Thyroid gland (tissue), 4 donors: ENCODE data around the gene MRPL52.

Experiments used
- POLR2A ChIP-seq, 2 donors: fragments of 450-650 bp; IDR thresholded peaks; one replicate each; pipeline ENCODE4 v1.6.1; 2017; ENCODE audit warnings: antibody characterized with exemption in 2 of 2, mild to moderate bottlenecking in 2 of 2, moderate library complexity in 1 of 2
- TF ChIP-seq, protein P1 (sequence below), 6 experiments: fragments of 200-600 bp in 3 of 6; fragments of 450-650 bp in 3 of 6; sonication (generic) in 3 of 6; IDR thresholded peaks; one replicate each; pipeline ENCODE4 v1.5.1; 2016 to 2019; ENCODE audit warnings: antibody characterized with exemption in 6 of 6, mild to moderate bottlenecking in 2 of 6, inconsistent platforms in 1 of 6, moderate library complexity in 1 of 6

DNA sequence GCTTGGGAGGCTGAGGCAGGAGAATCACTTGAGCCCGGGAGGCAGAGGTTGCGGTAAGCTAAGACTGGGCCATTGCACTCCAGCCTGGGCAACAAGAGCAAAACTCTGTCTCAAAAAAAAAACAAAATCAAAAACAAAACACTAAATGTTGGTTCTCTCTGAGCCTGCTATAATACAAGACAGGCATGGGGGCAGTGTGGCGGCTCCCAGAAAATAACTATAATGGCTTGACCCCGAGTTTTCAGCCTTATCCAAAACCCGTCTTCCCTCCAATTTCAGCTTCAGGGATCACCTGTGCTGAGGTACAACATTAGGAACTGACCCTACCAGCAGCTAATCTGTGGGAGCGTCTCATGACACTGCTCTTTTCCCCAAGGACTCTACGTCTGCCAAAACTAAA is 15.3 kb upstream of the MRPL52 start:
- TF ChIP-seq, protein P1, sequence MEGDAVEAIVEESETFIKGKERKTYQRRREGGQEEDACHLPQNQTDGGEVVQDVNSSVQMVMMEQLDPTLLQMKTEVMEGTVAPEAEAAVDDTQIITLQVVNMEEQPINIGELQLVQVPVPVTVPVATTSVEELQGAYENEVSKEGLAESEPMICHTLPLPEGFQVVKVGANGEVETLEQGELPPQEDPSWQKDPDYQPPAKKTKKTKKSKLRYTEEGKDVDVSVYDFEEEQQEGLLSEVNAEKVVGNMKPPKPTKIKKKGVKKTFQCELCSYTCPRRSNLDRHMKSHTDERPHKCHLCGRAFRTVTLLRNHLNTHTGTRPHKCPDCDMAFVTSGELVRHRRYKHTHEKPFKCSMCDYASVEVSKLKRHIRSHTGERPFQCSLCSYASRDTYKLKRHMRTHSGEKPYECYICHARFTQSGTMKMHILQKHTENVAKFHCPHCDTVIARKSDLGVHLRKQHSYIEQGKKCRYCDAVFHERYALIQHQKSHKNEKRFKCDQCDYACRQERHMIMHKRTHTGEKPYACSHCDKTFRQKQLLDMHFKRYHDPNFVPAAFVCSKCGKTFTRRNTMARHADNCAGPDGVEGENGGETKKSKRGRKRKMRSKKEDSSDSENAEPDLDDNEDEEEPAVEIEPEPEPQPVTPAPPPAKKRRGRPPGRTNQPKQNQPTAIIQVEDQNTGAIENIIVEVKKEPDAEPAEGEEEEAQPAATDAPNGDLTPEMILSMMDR (IDR thresholded peaks at IDR 0.05): no peak
- no peak for TF ChIP-seq POLR2A (IDR thresholded peaks at IDR 0.05)
